Stimulated activated CD4-positive, alpha-beta T cell treated with anti-CD3 and anti-CD28 coated beads, Interleukin-1b, Interleukin-23, amount 100 ng/mL, for 48 hours (primary cell): ENCODE data around the gene SP3.

Experiments
- DNase-seq: peaks from one replicate; pipeline ENCODE4 v3.0.0-alpha.2; 2020

SP3 gene

DNA sequence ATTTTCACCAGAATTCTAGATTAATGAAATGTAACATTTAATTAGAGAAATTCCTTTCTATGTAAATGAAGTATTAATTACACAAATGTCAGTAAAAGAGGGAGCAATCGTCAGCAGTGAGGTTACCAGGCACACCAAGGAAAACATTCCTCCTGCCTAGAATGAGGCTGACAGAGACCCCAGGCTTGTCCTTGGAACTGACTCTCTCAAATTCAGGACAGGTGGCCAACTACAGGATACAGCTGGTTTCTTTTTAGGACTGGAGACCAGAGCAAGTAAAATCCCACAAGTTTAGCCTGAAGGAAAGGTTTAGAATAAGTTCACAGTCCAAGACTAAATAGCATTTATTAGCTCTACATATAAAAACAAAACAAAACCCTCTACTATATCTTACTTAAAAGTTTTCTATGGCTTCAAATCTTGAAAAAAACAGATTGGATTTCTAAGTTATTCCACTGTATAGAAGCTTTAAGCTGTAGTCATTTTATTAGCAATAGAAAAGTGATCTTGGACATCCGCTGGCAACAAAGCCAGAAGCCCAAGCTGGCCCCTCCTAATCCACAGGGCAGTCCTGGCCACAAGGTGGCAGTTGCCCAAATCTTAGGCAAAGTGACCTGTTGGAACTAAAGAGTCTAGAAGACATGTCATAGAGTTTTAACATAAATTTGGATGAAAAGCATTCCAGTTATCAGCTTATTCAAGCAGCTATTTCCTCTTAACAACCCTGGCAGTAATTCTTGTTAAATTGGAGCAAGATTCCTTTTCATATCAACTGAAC, 81.0 kb downstream of the SP3 start:
- no peak for DNase-seq

DNA sequence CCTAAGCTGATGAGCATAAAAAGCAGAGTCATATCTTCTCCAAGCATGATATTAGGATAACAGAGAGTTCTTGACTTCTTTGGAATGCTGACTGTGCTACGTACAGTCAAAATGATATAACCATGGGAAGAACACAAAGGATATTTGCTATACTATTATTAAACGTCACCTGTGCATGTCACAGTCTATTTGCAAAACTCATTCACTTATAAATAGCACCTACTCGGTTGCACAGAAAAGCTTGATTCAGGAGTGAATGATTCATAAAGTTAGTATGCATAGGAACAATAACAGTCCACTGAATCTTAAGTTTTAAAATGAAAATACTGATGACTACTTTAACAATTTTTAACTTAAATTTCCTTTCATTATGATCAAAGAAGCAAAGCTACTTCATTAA, 83.3 kb downstream of the SP3 start:
- DNase-seq = no peak

DNA sequence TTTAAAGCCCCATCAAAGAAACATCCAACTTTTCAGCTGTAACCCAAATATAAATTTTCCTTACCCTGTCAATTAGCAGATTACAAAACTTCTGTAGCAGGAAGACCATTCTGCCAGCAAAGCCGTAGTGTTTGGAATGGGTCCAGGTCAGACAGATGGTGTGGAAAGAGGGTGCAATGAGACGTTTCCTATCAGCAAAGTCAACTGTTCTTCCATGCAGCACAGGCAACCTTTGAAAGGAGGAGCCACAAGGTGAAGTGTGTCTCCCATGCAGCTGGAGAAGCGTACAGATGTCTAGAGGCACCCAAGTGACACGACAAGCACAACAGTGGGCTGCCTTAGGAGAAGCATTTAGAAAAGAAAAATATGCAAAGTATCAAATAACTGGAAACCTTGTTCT, 83.7 kb downstream of the SP3 start:
- no peak for DNase-seq

DNA sequence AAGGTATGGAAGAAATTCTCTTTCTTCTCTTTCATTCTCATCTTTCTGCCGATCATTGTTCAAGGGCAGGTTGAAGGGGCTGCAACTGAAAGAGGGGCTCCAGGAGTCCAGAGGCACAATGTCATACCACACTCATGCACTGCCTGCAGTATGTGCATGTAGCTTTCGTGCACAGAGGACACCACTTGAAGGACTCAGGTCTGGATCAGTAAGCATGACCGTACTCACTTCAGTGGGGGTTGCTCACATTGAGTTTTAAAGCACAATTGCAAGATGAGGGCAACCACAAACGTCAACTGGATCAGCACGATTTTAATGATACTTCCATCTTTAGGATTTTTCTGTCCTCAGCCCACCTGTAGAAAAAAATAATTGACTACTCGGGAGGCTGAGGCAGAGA, 84.6 kb downstream of the SP3 start:
- DNase-seq = no peak

DNA sequence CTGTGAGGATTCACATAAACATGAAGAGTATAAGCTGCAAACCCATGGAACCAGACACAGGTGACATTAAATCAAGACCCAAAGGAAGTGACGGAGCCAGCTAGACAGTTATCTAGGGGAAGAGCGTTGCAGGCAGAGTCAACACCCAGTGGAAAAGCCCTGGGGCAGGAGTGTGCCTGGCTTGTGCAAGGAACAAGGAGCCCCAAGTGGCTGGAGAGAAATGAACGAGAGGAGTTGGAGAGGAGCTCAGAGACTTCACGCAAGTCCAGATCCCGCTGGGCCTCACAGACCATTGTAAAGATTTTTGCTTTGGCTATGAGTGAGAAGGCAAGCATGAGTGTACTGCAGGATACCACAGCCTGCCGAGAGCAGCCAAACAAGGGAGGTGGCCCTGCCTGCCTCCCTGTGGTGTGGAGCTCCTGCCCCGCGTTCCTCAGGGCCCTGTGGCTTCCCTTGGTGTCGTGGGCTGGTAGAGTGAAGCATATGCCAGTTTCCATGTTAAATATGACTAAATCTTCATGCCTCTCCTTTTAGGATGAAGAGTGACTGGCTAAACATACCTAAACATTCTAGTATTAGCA, 88.2 kb downstream of the SP3 start:
- no peak for DNase-seq

DNA sequence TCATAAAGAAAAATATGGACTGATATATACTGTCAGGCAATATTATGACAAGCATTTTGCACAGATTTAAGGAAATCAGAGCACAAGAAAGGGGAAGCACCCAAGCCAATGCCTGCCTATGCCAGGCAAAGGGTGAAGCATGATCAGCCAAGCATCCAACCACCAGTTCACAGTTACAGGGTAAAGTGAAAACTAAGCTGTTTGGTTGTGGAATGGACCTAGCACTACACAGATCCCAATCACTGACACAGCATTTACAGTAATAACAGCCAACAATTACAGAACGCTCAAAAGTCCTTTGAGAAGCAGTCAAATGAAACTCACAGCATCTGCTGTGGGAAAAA, 90.3 kb downstream of the SP3 start:
- no peak for DNase-seq

DNA sequence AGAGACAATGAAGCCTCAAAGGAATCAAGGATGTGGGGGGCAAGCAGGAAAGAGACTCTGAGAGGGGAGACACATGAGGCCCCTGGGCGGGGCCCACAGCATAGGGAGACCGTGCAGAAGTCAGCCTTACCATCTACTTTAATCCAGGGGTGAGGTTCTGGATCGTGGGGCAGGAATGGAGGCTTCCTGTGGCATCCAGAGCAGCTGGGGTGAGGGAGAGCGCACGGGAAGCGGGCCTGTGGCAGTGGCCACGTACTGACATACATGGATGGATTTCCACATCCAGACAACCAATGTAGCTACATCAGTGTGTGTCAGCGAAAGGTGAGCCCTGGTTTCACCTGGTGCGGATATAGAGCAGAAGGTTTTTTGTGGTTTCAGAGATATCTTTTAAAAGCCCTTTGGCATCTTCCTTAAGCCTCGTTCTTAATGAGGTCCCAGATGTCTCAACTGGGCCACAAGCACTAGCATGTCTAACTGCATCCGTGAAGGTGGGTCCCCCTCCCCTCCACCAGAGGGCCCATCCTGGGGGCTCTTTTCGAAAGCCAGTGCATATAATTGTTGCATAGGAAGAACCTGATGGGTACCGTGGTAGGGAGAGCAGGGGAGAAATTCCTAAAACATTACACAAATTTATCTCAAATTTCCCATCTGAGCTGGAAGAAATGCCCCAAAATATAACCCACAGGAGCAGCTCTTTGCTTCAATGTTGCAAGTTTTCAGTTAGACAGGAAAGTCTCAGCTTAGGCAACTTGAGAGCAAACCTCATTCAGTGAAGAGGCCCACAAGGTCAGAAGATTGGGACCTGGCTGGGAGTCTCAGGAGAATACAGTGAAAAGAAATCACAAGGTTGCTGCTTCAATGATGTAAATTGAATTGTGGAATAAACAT, 90.9 kb downstream of the SP3 start:
- DNase-seq = no peak

DNA sequence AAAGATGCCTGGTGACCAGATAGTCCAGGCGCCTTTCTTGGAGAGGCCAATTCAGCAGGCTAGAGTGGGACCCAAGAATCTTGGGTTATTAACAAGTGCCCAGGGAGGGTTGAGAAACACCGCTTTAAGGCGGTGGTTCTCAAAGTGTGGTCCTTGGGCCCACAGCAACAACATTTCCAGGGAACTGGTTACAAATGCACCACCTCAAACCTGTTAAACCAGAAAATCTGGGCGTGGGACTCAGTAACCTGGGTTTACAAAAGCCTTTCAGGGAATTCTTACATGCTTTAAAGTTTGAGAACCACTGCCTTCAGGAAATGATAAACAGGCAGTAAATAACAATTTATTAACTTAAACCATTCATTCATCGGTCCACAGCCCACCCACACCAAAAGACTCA, 92.5 kb downstream of the SP3 start:
- DNase-seq = no peak

DNA sequence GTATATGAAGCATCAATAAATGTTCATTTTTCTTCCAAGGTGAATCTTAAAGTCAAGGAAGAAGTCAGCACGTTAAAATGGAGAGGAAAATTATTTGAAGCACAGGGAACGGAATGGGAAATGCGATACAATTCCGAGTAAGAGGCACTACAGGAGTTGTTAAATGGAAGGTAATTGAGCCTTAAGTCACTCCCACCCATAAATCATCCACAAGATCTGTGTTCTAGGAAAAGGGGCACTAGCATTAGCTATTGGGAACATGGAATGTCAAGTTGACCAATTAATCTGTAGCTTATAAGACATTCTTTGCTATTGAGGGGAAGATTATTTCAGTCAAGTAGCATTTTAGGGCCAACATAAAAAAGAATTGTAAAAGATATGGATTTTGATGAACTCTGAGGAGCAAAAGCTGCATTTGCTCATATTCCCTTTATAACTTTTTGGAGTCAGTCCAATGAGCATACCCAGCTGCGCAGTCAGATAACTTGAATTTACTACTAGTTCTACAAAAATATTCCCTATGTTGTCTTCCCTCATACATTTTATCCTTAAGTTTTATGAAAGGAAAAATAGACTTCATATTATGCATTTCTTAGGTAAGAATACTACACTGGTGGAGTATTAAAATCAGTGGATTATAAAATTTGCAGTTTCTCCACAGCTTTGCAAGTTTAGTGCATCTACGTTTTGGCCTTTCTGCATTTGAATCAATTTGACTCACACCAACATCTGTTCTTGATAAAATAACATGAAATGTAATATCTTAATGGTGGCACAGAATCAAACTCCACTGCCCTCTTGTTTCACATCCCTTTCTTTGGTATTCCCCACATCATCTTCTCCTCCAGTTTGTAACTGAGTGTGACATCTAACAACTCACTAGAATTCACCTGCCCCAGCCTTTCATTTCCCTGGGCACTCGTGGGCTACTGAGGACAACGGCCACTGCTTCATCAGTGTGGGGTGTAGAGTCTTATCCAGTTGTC, 95.6 kb downstream of the SP3 start:
- DNase-seq = no peak

DNA sequence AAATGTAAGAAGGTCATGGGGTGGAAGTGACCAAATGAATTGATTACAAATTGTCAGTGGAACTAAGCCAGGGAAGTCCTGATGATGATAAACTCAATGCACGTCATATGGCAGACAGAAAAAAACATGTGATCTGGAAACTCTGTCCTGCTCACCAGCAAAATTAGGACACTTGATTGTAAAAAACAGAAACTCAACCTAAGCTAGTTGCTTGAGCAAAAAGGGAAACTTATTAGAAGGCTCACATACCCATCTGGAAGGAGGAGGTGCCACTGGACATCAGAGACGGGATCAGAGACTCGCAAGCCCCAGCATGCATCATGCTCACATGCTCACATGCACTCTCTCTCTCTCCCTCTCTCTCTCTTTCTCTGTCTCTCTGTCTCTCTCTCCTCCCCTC, 96.8 kb downstream of the SP3 start:
- DNase-seq = no peak

DNA sequence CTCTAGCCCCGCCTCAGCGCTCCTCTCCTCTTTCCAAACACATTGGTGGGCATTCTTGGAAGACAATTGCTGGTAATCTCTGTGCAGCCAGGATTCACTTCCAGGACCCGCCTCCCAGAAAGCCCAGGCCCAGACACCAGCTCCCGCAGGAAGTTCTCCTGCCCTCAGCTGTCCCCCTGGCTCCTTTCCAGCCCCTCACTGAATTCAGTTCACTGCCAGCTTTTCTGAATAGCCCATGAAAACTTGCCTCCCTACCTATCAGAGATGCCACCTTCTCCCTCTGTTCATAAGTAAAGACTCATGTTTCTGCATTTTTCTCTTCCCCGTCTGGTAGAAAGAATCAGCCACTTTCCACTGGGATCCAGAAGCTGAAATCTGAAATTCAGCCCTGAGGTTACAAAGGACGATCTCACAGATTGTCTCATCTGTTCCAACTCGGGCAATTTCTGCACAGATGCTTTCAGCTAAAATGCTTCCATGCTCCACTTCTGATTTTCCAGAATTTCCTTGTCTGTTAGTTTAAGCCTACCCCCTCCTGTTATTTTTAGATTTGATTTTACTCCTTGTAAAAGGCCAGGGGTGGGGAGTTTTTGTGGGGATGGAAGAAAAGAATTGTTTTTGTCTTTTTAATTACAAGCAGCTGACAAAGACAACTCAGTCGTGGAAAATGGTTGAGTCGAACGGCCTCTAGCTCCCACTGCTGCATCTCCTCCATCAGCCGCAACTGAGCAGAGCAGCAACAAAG, 98.1 kb downstream of the SP3 start:
- DNase-seq = no peak

DNA sequence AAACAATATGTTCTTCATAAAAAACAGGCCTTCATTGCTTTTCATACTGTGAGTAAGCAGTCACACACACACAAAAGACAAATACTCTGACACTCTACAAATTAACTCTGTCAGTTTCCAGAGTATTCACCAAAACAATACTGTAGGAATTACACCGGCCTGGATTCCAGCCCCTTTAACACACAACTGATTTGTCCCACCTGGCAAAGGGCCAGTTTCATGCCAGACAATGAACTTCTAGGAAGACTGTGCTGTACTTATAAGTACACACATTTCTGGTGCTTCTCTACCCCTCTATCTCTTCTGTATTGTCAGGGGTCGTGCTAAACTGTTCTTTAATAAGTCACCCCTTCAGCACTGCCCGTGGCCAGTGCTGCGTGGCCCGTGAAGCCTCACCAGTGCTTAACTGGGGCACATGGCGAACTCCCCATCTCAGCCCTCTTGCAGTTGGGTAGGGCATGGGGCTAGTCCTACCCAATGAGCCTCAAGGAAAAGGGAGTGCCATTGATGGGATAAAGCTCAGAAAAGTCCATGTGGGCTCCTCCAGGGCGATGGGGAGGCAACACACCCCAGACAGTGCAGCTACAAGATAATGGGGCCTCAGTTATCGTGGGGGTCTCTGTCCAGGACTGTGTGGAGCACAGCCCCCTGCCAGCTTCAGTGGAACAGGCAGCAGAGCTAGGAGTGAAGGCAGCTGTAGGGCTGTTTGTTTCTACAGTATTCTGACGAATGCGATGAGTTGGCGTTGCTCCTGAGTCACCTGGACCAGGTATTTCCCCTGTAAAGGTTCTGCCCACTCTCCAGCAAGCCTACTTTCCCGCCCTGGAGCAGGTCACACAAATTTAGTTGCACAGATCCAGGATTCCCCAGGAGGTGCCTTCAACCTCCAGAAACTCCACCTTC, 99.0 kb downstream of the SP3 start:
- DNase-seq = no peak

DNA sequence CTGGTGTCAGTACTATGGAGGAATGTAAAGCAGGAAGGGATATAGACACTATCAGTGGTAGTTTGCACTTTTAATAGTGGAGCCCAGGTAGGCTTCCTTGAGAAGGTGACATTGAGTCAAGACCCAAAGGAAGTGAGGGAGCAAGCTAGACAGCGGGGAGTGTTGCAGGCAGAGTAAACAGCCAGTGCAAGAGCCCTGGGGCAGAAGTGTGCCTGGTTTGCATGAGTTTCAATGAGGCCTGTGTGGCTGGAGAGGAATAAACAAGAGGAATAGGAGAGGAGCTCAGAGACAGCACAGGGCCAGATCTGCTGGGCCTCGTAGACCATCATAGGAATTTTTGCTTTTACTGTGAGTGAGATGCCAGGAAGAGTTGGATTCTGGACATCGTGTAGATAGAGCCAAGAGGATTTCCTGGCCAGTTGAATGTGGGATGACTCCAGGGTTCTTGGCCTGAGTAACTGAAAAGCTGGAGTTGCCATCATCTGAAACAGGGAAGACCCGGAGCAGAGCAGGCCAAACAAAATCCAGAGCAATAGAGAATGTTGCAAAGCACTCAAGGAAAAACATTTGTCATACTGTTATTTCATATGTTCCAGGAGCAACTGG, 102.5 kb downstream of the SP3 start:
- no peak for DNase-seq

DNA sequence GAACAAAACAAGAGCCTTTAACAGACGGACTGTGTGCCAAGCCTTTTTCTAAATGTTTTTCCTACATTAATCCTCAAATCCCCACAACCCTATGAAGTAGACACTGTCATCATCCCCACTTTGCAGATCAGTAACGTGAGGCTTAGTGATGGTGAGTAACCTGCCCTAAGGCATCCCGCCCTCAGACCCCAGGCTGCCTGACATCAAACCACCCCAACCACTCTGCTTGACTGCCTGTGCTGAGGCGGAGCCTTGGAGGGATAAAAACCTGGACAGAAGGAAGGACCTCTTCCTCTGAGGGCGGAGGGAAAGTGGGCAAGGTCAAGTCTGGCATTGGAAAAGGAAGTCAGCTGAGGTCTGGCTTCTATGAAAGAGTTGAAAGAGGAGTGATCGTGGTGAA, 104.6 kb downstream of the SP3 start:
- no peak for DNase-seq

DNA sequence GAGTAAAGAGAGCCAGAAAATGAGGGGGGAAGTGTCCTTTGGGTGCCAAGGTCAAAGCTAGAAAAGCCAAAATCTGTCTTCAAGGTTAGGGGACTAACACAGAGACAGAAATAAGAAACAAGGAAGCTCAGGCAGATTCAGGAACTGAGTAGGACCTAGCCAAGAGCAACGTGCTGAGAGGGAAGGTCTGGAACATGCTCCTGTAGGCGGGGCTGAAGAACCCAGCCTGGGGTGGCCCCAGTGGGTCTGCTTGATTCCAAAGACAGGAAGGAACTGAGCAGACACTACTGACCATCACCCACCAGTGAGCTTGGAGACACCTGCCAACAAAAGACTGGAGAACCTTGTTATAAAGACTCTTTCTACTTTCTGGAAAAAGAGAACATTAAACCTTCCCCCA, 105.1 kb downstream of the SP3 start:
- DNase-seq = no peak

DNA sequence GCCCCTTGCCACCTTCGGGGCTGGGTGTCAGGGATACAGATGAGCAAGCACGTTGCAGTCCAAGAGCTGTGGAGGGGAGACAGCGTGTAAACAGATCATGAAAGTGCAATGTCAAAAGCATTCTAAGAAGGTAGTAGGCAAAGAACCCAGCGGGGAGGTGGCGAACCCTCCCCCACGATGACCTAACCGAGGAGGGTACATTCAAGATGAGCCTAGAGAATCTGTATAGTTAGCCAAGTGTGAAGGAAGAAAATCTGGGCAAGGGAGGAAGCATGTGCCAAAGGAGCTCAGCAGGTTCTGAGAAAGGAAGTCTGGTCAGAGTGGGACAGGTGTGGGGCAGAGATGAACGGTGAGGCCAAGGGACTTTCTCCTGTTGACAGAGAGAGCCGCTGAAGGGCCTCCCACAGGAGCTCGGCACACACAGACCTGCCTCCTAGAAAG, 106.9 kb downstream of the SP3 start:
- no peak for DNase-seq
